Measurements from ENCODE around the gene UGT1A1.

GRCh38 chr2:233746475-233747282, 13.4 kb upstream of the UGT1A1 start:
- no peak for TF ChIP-seq POLR2AphosphoS5 (IDR thresholded peaks at IDR 0.05; ENCODE audit: insufficient read depth, low read depth, low read length)
- no peak for TF ChIP-seq POLR2A (IDR thresholded peaks at IDR 0.05; ENCODE audit: low read depth, low read length)
- no peak for TF ChIP-seq CTCF (IDR thresholded peaks at IDR 0.05; ENCODE audit: extremely low read depth in 1 of 2, insufficient read depth in 1 of 2, low read depth in 1 of 2, low read length in 2 of 2)
- no peak for TF ChIP-seq MAX (IDR thresholded peaks at IDR 0.05; ENCODE audit: insufficient read depth, insufficient read length)

Data from endothelial cell of umbilical vein (primary cell).